HG03571 (cell line): Measurements from ENCODE around the gene HTRA3.
"Not testable (repeated sequence)": the region's sequence is repeated elsewhere in the genome, so short reads cannot be mapped to it uniquely, and the experiment has no call there.

ENCODE experiments used
- ATAC-seq: cut with Tn5 transposase; IDR thresholded peaks from one replicate; pipeline ENCODE4 v1.9.1; 2021; ENCODE audit not compliant: unreplicated experiment

HTRA3 gene

GRCh38 chr4:8338351-8338961, 68.9 kb downstream of the HTRA3 start:
- no peak for ATAC-seq

GRCh38 chr4:8340781-8341241, 71.3 kb downstream of the HTRA3 start:
- ATAC-seq: no peak

- not testable (repeated sequence) for ATAC-seq
Observed at GRCh38 chr4:8341281-8341680, 71.7 kb downstream of the HTRA3 start.

GRCh38 chr4:8341691-8342090, 72.1 kb downstream of the HTRA3 start:
- no peak for ATAC-seq

- no peak for ATAC-seq
Observed at GRCh38 chr4:8342651-8343261, 73.2 kb downstream of the HTRA3 start.

- no peak for ATAC-seq
Observed at GRCh38 chr4:8343262-8343966, 73.9 kb downstream of the HTRA3 start.

- ATAC-seq: no peak
Observed at GRCh38 chr4:8343967-8344331, 74.4 kb downstream of the HTRA3 start.

GRCh38 chr4:8344377-8344776, 74.8 kb downstream of the HTRA3 start:
- ATAC-seq: no peak

- ATAC-seq: no peak
Observed at GRCh38 chr4:8345053-8345945, 75.7 kb downstream of the HTRA3 start.

- no peak for ATAC-seq
Observed at GRCh38 chr4:8345946-8346814, 76.6 kb downstream of the HTRA3 start.

- no peak for ATAC-seq
Observed at GRCh38 chr4:8346838-8347605, 77.5 kb downstream of the HTRA3 start.

GRCh38 chr4:8347660-8348059, 78.1 kb downstream of the HTRA3 start:
- ATAC-seq: no peak

- ATAC-seq: no peak
Observed at GRCh38 chr4:8348071-8348470, 78.5 kb downstream of the HTRA3 start.

- ATAC-seq: not testable (repeated sequence)
Observed at GRCh38 chr4:8349236-8349635, 79.7 kb downstream of the HTRA3 start.

GRCh38 chr4:8349664-8350236, 80.2 kb downstream of the HTRA3 start:
- ATAC-seq: no peak

- no peak for ATAC-seq
Observed at GRCh38 chr4:8350352-8350751, 80.8 kb downstream of the HTRA3 start.

GRCh38 chr4:8350841-8351461, 81.4 kb downstream of the HTRA3 start:
- no peak for ATAC-seq

GRCh38 chr4:8351931-8352367, 82.4 kb downstream of the HTRA3 start:
- ATAC-seq: no peak
